HCT116 (cell line): ENCODE data around the gene TCF7L2. TPM values are rescaled to one million over a fixed set of nuclear protein-coding genes. Genes with fewer than 3 reads are reported as not detected.

Source experiments
- ATAC-seq: fragments of 200-7000 bp; cut with Tn5 transposase; 2 replicates; pipeline ENCODE4 v1.9.1; 2020; ENCODE audit warnings: mild to moderate bottlenecking, moderate library complexity
- BruUV-seq: library from RNA; stranded (reverse); fragments of 400-500 nt; replicated peaks from 2 replicates; lab custom pipeline; 2021; lab: Mats Ljungman, UMichigan
- CTCF ChIA-PET: fragments of 300-600 bp; sonication (Branson Sonifier 250); formaldehyde crosslinking; loops from one replicate; lab custom pipeline; 2021; ENCODE audit warnings: antibody characterized with exemption; lab: Charles Lee
- POLR2A ChIA-PET: fragments of 300-600, 350-600 bp; sonication (Branson Sonifier 250); formaldehyde crosslinking; loops from one replicate; lab custom pipeline; 2021; ENCODE audit warnings: antibody characterized with exemption; lab: Charles Lee
- RAD21 ChIA-PET, 2 experiments: fragments of 300-600 bp; sonication (Branson Sonifier 250); formaldehyde crosslinking; loops; one replicate each; lab custom pipeline; 2023; ENCODE audit warnings: low total read pairs in 2 of 2; ENCODE audit not compliant: uncharacterized antibody in 2 of 2, unreplicated experiment in 2 of 2, low non-redundant PET in 1 of 2; lab: Charles Lee
- DNase-seq: peaks from one replicate; pipeline ENCODE4 v3.0.0-alpha.2; 2010; ENCODE audit warnings: low read depth, low spot score
- H2AFZ ChIP-seq: fragments of 200-600 bp; shearing (Covaris generic), sonication (generic); 2 replicates; pipeline ENCODE4 v1.6.1; 2017; ENCODE audit warnings: low read depth, mixed run types, mixed read lengths, antibody characterized with exemption, low read length; ENCODE audit not compliant: poor library complexity, severe bottlenecking
- H3K27ac ChIP-seq: 2 replicates; pipeline ENCODE4 v1.5.1; 2012; ENCODE audit warnings: low read depth, low read length
- H3K27me3 ChIP-seq: fragments of 200-600 bp; sonication (generic); 2 replicates; pipeline ENCODE4 v1.6.1; 2016; ENCODE audit warnings: mixed run types, low read length, mixed read lengths; ENCODE audit not compliant: insufficient read depth
- H3K36me3 ChIP-seq, 2 experiments: fragments of 200-500 bp in 1 of 2; fragments of 200-600 bp in 1 of 2; sonication (Bioruptor generic) in 1 of 2; sonication (generic) in 1 of 2; 2 replicates each; pipeline versions ENCODE4 v1.5.1 to v1.6.1; 2014 to 2016; ENCODE audit warnings: low read length in 2 of 2, inconsistent platforms in 1 of 2, mixed read lengths in 1 of 2, mixed run types in 1 of 2; ENCODE audit not compliant: insufficient read depth in 2 of 2, control insufficient read depth in 1 of 2
- H3K4me1 ChIP-seq, 2 experiments: fragments of 200-600 bp in 1 of 2; sonication (generic) in 1 of 2; 2 replicates each; pipeline versions ENCODE4 v1.5.1 to v1.6.1; 2012 to 2017; ENCODE audit warnings: low read length in 2 of 2, inconsistent platforms in 1 of 2, mild to moderate bottlenecking in 1 of 2, mixed read lengths in 1 of 2, mixed run types in 1 of 2, moderate library complexity in 1 of 2; ENCODE audit not compliant: insufficient read depth in 2 of 2, control insufficient read depth in 1 of 2
- H3K4me2 ChIP-seq: fragments of 200-600 bp; sonication (generic); 2 replicates; pipeline ENCODE4 v1.6.1; 2017; ENCODE audit warnings: mixed run types, low read length, mixed read lengths
- H3K4me3 ChIP-seq, 2 experiments: fragments of 200-600 bp in 1 of 2; sonication (generic) in 1 of 2; replicated peaks in 1 of 2; 2 replicates each; pipeline ENCODE4 v1.5.1; 2011 to 2016; ENCODE audit warnings: low read length in 2 of 2, control low read depth in 1 of 2, low read depth in 1 of 2, mild to moderate bottlenecking in 1 of 2, mixed read lengths in 1 of 2, mixed run types in 1 of 2
- H3K79me2 ChIP-seq: fragments of 200-600 bp; sonication (generic); 2 replicates; pipeline ENCODE4 v1.6.1; 2017; ENCODE audit warnings: mild to moderate bottlenecking, mixed run types, low read length, moderate library complexity, mixed read lengths; ENCODE audit not compliant: insufficient read depth
- H3K9ac ChIP-seq: fragments of 200-600 bp; sonication (generic); 2 replicates; pipeline ENCODE4 v1.6.1; 2016; ENCODE audit warnings: low read length, mixed read lengths
- H3K9me2 ChIP-seq: fragments of 200-600 bp; sonication (generic), shearing (Covaris generic); 2 replicates; pipeline ENCODE4 v1.6.1; 2017; ENCODE audit warnings: mixed run types, mild to moderate bottlenecking, moderate library complexity; ENCODE audit not compliant: insufficient read depth
- H3K9me3 ChIP-seq, 2 experiments: fragments of 200-500 bp in 1 of 2; fragments of 200-600 bp in 1 of 2; sonication (Bioruptor generic) in 1 of 2; sonication (generic) in 1 of 2; 2 replicates each; pipeline ENCODE4 v1.6.1; 2014 to 2017; ENCODE audit warnings: low read length in 2 of 2, mixed read lengths in 2 of 2, inconsistent platforms in 1 of 2, low read depth in 1 of 2, mild to moderate bottlenecking in 1 of 2, mixed run types in 1 of 2, moderate library complexity in 1 of 2; ENCODE audit not compliant: control insufficient read depth in 1 of 2, insufficient read depth in 1 of 2
- H4K20me1 ChIP-seq: fragments of 200-600 bp; sonication (generic), shearing (Covaris generic); 2 replicates; pipeline ENCODE4 v1.6.1; 2017; ENCODE audit warnings: mixed run types, mild to moderate bottlenecking, moderate library complexity; ENCODE audit not compliant: insufficient read depth
- ATF3 ChIP-seq: IDR thresholded peaks from 2 replicates; pipeline ENCODE4 v1.6.1; 2012
- CBX3 ChIP-seq: IDR thresholded peaks from 2 replicates; pipeline ENCODE4 v1.6.1; 2012; ENCODE audit warnings: low read depth
- EGR1 ChIP-seq: IDR thresholded peaks from 2 replicates; pipeline ENCODE4 v1.6.1; 2012; ENCODE audit warnings: low read depth
- EZH2 ChIP-seq: fragments of 200-600 bp; sonication (generic); IDR thresholded peaks from 2 replicates; pipeline ENCODE4 v1.6.1; 2017; ENCODE audit warnings: antibody characterized with exemption, mixed run types
- EZH2phosphoT487 ChIP-seq: fragments of 200-600 bp; IDR thresholded peaks from 2 replicates; pipeline ENCODE4 v1.6.1; 2018; ENCODE audit warnings: antibody characterized with exemption, borderline replicate concordance
- FOSL1 ChIP-seq: IDR thresholded peaks from 2 replicates; pipeline ENCODE4 v1.6.1; 2012; ENCODE audit warnings: low read depth
- MAX ChIP-seq: IDR thresholded peaks from 2 replicates; pipeline ENCODE4 v1.6.1; 2012
- POLR2AphosphoS5 ChIP-seq: IDR thresholded peaks from 2 replicates; pipeline ENCODE4 v1.6.1; 2011; ENCODE audit warnings: mild to moderate bottlenecking, low read depth, low read length, moderate library complexity
- RAD21 ChIP-seq: IDR thresholded peaks from 2 replicates; pipeline ENCODE4 v1.6.1; 2012; ENCODE audit warnings: low read depth, mild to moderate bottlenecking
- REST ChIP-seq: IDR thresholded peaks from 2 replicates; pipeline ENCODE4 v1.6.1; 2012; ENCODE audit warnings: low read depth
- SIN3A ChIP-seq: IDR thresholded peaks from 2 replicates; pipeline ENCODE4 v1.6.1; 2012; ENCODE audit warnings: low read depth
- SRF ChIP-seq: IDR thresholded peaks from 2 replicates; pipeline ENCODE4 v1.6.1; 2012; ENCODE audit warnings: low read depth
- ZBTB33 ChIP-seq: IDR thresholded peaks from 2 replicates; pipeline ENCODE4 v1.6.1; 2011; ENCODE audit warnings: mild to moderate bottlenecking, low read length, moderate library complexity; ENCODE audit not compliant: insufficient replicate concordance; ENCODE audit errors: extremely low read depth
- ZNF274 ChIP-seq: fragments of 200-500 bp; sonication (Bioruptor generic); IDR thresholded peaks from 2 replicates; pipeline ENCODE4 v1.6.1; 2014; ENCODE audit warnings: mild to moderate bottlenecking, low read depth, low read length, inconsistent platforms
- intact Hi-C: fragments of 100-400 bp; cut with micrococcal nuclease; formaldehyde crosslinking; loops from 2 replicates; pipeline ENCODE4 v1.10.0; 2022
- total RNA-seq: library from RNA; stranded (reverse); gene quantifications from one replicate; pipeline ENCODE4 v1.2.1, GENCODE V29; 2021; ENCODE audit not compliant: unreplicated experiment

The TCF7L2 gene
- total RNA-seq, 1 experiment from 2014 or later: 164 TPM

GRCh38 chr10:113175756-113176651 is 226.0 kb downstream of the TCF7L2 start (continued):
- TF ChIP-seq SIN3A (no peak), ZBTB33 (no peak), RAD21 (no peak), ZNF274 (no peak), ATF3 (no peak), EZH2phosphoT487 (no peak), EGR1 (no peak), FOSL1 (no peak), CBX3 (no peak)

GRCh38 chr10:113176652-113177155 is 226.7 kb downstream of the TCF7L2 start:
- H3K9me2 ChIP-seq: no peaks in the 10 kb centered on the region
- H3K9me3 ChIP-seq: no peaks in the 10 kb centered on the region
- no peak overlapping the region for H3K27ac ChIP-seq
- H3K36me3 ChIP-seq: no peaks in the 10 kb centered on the region
- no peaks in the 10 kb centered on the region for H3K79me2 ChIP-seq
- no peaks in the 10 kb centered on the region for H3K4me1 ChIP-seq
- TF ChIP-seq MAX: no peak
- TF ChIP-seq POLR2AphosphoS5: no peak
- TF ChIP-seq RAD21: no peak
- no peak for TF ChIP-seq ZBTB33
- TF ChIP-seq EZH2: no peak
- TF ChIP-seq SRF: no peak
- TF ChIP-seq REST: no peak
- ATAC-seq: no peak
- H3K4me3 ChIP-seq: no peak overlapping the region
- no peaks in the 10 kb centered on the region for H3K27me3 ChIP-seq
- ChIA-PET POLR2A (no interaction called here), RAD21 (no interaction called here), CTCF (no interaction called here)
- BruUV-seq: no TSS peak
- H2AFZ ChIP-seq: no peak overlapping the region
- no peak for DNase-seq
- H4K20me1 ChIP-seq: no peaks in the 10 kb centered on the region
- no peak overlapping the region for H3K4me2 ChIP-seq
- H3K9ac ChIP-seq: no peak overlapping the region
- intact Hi-C loops: no loop called here
